GM12864 (cell line): ENCODE measurements around the gene NFIA.

Source experiments
- DNase-seq: peaks from one replicate; pipeline ENCODE4 v3.0.0-alpha.2; 2011; ENCODE audit warnings: low read depth
- H3K4me3 ChIP-seq: 2 replicates; pipeline ENCODE4 v1.5.1; 2011; ENCODE audit warnings: mild to moderate bottlenecking, low read depth, low read length, control low read depth
- TF ChIP-seq, protein P1 (sequence below): IDR thresholded peaks from 2 replicates; pipeline ENCODE4 v1.5.1; 2011; ENCODE audit warnings: low read depth, mild to moderate bottlenecking, moderate library complexity, low read length, control low read depth, inconsistent platforms; ENCODE audit errors: missing control alignments

The NFIA gene

DNA sequence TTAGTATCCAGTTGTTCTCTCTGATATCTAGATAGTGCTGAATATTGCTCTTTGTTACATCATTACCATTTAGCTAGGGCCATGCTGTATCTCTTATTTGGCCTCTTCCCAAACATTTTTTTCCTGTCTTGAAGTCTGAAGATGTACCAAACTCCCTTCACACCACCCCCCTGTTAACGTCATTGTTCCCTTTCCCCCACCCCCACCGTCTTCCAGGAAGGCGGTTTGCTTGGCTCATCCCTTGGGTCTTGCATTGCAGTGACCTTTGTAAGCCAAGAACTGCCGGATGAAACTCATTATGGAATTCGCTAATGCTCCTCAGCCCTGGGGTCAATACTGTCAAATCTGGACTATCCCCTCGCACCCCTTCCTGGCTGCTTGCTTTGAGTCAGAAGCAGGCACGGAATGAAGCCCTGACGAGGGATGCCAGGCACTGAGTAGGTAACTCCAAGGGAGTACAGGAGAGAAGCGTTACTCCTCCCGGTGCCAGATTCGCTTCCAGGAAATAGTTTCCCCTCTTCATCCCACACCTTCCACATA, 359.4 kb downstream of the NFIA start:
- TF ChIP-seq, protein P1, sequence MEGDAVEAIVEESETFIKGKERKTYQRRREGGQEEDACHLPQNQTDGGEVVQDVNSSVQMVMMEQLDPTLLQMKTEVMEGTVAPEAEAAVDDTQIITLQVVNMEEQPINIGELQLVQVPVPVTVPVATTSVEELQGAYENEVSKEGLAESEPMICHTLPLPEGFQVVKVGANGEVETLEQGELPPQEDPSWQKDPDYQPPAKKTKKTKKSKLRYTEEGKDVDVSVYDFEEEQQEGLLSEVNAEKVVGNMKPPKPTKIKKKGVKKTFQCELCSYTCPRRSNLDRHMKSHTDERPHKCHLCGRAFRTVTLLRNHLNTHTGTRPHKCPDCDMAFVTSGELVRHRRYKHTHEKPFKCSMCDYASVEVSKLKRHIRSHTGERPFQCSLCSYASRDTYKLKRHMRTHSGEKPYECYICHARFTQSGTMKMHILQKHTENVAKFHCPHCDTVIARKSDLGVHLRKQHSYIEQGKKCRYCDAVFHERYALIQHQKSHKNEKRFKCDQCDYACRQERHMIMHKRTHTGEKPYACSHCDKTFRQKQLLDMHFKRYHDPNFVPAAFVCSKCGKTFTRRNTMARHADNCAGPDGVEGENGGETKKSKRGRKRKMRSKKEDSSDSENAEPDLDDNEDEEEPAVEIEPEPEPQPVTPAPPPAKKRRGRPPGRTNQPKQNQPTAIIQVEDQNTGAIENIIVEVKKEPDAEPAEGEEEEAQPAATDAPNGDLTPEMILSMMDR = no peak
- no peak for DNase-seq
- H3K4me3 ChIP-seq = no peak overlapping the region

DNA sequence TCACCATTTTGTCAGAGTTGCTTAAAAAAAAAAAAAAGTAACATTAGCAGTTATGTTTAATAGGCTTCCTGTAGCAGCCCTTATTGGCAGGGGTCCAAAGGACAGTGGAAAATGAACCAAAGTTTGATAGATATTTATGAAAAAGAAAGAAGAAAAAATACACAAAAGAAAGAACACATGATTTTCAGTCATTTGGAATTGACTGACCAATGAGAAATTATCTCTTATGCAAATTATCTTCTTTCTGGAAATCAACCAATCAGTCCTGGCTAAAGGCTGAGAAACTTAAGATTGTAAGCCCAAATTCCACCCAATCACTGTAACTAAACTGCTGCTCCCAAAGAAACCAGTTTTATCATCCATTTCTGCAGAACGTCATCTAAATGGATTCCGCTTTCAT, 360.2 kb downstream of the NFIA start:
- TF ChIP-seq, protein P1 = no peak
- H3K4me3 ChIP-seq = no peak overlapping the region
- DNase-seq = no peak

DNA sequence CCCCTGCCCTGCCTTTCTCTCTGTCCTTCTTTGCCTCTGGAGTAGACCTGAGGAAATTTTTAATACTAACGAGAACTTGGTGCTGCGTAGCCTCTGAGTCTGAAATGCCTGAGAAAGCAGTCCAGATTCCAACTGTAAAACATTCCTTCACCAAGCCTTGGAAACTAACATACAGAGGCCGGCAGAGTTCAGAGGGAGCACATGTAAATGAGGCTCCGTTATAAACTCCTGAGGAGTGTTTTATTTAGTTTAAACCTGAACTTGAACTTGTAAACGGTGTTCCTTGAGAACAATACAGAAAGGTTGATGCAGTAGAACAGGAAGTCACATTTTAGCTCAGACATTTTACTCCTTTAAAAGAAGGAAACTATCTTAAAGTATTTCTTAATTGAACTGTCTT, 361.9 kb downstream of the NFIA start:
- TF ChIP-seq, protein P1 = no peak
- no peak for DNase-seq
- no peak overlapping the region for H3K4me3 ChIP-seq

DNA sequence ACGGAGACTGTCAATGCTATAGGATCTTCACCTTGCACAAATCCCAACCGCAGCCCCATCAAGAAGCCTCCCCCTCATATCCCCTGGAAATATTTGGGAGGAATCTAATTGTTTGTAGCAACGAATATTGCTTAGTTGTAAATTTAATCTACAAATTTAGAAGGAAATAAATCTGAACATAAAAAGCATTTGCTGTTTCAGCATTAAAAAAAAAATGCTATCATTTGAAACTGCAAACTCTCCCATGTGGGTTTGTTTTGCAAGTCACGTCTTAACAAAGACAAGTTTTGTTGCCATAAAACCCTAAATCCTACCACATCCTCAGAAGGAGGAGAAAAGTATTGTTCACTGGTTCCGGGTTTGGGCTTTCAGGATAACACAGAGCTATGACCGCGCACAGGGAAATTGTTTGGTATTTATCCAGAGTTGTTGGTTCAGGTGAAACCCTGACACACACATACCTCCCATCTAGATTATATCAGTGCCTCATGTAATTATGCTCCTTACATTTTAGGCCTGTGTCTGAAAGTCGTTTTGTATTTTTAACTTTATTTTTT, 363.0 kb downstream of the NFIA start:
- DNase-seq = no peak
- H3K4me3 ChIP-seq = no peak overlapping the region
- TF ChIP-seq, protein P1 = no peak

DNA sequence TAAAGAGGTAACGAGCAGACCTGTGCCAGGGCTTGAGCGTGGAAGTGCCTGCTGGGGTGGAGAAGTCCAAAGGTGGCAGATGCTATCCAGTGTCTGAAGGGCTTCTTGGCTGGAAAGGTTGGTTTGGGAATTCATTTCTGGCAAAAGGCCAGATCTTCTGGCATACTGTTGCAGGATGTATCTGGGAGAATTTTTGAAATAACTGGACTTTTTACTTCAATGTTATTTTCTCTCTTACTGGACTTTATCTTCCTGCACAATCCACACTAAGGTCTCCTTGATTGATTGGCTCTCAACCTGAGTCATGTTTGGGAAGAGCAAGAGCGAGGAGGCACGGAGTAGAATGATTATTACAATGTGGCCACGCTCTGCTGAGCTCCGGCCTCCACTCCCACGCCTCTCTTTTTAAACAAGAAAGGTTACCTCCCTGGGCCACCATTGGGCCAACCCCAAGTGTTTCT, 364.2 kb downstream of the NFIA start:
- TF ChIP-seq, protein P1 = no peak
- no peak for DNase-seq
- H3K4me3 ChIP-seq = no peak overlapping the region

DNA sequence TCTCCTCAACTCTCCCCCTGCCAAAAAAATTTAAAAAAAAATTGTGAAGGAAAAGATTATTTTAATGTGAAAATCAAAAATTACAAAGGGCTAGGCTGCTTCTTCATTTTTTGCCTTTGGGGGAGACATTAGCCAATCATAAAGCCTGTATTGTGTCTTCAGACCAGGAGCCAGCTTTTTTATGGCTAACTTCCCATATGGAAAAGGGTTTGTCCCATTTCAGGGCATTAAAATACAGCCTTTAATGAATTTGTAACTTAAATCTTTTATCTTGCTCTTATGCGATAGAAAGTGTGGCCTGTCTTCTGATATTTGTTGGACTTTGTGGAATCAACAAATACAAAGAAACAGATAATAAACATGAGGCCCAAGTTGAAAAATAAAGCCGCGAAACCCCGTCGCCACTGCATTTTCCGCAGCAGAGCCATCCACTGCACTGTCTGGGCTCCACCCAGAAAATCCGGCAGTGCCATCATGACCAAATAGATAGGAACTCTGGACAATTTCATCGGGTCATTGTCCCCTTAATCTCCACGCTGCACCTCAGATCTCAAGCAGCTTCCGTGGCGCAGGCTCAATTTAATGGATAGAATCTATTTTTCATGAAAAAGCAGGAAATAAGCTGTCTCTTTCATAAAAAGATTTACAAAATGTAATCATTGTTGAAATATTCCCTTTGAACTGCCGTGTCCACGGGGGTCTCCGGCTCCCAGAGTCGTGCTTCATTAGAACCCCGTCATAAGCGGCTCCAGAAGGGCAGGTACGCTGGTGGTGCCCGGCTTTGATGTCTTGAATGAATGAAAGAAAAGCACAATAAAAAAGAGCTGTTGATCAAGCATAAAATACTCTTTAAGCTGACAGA, 365.0 kb downstream of the NFIA start:
- H3K4me3 ChIP-seq = no peak overlapping the region
- TF ChIP-seq, protein P1 = no peak
- DNase-seq = no peak
